ENCODE data around the gene SSBP2.

The SSBP2 gene

DNA sequence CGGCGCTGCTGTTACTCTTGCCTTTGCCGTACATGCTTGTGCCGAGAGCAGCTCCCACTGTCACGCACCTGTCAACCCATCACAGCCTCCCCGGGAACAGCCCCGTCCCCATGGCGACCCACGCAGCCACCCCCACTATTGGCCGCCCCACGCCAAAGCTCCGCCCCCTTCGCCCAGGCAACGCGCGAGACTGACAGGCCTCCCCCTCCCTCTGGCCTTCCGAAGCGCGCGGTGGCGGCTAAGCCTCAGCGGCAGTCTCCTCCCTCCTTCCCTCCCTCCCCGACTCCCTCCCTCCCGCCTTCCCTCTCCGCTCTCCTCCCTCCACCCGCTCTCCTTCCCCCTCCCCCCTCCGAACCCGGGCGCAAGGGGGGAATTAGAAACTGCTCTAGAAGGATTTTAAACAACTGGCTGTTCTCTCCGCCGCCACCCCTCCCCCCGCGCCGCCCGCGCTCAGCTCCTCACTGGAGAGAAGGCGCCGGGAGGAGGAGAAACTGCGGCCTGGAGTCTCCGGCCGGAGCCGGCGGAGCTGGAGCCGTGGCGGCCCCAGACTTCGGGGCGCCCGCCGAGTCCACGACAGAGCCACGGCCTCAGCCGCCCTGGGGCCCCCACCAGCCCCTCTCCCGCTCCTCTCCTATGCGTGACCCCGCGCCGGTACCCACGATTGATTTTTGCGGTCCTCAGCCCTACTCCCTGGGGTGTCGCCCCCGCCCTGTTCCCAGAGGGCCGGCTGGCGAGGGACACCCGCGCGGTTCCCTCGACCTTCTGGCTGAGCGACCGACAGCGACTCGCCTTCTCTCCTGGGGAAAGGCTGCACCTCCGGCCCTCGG, at the start of gene SSBP2:
Gene SSBP2, minus strand, starts transcription at position 89 of the 827 bp plus-strand sequence. Its CDS starts 55 bp downstream, at position 34.
- peak; percentile 90 to 94 for ATAC-seq

GRCh38 chr5:81795666-81796065, 44.8 kb upstream of the SSBP2 start:
- no peak for ATAC-seq

DNA sequence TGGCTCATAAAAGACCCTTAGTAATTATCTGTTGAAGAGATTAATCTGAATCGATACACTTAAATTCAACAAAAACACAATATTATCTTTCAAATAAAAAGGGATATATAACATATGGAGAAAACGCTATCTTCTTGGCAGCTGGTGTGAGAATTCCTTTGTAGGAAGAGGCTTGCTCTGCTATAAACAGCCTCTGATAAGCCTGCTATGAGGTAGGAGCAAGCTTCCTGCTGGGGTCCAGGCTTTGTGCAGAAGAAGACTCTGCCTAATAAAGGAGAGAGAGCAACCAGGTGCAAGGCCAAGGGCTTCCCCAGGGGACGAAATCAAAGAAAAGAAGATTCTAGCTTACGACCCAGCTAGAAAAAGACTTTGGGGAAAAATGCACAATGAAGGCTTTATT, 43.3 kb upstream of the SSBP2 start:
- no peak for ATAC-seq

DNA sequence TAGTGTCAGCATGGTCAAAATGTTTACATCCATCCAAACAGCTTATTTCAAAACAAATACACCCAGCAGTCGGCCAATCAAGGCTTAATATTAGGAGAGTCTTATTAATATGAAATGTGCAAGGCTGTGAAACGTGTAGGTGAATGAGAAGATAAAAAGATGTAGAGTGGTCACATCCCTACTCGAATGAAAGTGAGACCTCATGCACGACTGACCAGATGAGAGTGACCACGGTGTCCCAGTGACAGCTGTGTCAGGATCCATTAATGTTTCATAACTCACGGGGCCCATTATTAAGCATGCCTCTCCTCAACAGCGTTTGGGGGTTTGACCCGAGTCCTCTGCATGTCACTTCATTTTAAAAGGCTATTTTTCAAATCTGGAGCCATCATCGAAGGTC, 39.4 kb upstream of the SSBP2 start:
- ATAC-seq, result no peak

GRCh38 chr5:81789033-81789432, 38.1 kb upstream of the SSBP2 start:
- no peak for ATAC-seq

GRCh38 chr5:81788329-81788728, 37.4 kb upstream of the SSBP2 start:
- no peak for ATAC-seq

DNA sequence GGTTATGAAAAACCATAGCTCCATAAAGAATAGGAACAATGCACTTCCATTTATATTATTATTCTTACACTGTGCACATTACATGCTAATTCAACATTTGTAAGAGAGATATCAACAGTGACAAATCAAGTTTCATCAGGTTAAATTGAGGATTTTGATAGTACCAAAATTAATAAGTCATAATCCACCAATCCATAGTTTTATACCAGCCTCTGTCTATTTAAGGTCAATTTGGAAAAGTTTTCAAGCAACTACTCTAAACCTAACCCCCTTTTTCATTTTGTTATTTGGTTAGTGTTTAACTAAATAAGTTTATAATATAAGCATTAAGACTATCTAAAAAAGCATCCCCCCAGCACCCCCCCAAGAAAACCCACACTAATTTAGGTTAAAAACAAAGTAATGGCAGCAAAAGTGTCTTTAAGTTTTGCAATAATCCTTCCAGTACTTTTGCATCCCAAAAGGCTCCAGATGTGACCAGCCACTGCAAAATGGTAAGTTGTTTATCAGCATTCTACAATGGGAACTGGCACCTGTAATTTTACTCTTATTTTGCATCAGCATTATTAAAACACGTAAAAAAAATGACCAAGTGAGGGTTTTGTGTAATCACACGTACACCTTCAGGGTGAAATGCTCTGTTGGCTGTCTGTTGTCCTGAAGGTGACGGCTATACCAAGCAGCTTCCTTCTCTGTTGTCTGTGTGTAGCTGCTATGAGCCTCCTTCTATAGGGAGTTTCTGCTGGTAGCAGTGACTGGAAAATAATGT, 36.8 kb upstream of the SSBP2 start:
- no peak for ATAC-seq

GRCh38 chr5:81786991-81787390, 36.1 kb upstream of the SSBP2 start:
- ATAC-seq, result no peak

DNA sequence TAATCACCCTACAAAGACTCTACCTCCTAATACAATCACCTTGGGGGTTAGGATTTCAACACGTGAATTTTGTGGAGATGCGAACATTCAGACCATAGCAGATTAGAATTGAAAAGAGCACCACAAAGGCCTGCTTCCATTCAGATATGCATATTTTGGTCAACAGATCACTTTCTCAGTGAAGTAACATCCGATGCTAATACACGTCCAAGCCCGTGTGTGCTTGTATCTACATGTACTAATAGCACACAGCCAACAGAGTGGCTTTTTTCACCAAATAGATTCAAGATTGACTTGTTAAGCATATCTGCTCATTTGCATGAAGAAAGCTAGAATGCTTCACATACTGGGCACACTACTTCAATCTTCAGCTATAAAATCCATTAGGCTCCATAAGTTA, 35.6 kb upstream of the SSBP2 start:
- no peak for ATAC-seq

- ATAC-seq, result no peak
Measured at GRCh38 chr5:81785322-81785721, 34.4 kb upstream of the SSBP2 start.

DNA sequence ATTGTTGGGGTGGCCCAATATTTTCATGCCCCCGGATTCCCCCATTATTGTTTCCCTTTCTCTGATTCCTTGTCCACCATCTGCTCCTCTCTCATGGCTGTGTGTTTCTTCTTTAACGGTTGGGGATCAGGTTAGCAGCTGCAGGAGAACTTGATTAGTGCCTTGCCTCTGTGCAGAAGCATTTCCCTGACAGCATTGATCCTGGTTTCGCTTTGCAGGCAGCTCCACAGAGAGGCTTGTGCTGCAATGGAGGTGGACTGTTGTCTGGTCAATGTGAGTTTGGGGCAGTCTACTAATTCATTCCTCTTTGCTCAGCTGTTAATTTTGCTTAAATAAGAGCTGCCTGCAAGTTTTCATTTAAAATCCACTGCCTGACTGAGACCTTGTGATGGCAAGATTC, 32.5 kb upstream of the SSBP2 start:
- no peak for ATAC-seq

- ATAC-seq, result peak in 1 of 2 donors; percentile 15
Measured at GRCh38 chr5:81782811-81783210, 31.9 kb upstream of the SSBP2 start.

- ATAC-seq, result no peak
Measured at GRCh38 chr5:81779916-81780266, 29.0 kb upstream of the SSBP2 start.

GRCh38 chr5:81779125-81779915, 28.4 kb upstream of the SSBP2 start:
- ATAC-seq, result peak; percentile 62 to 81

DNA sequence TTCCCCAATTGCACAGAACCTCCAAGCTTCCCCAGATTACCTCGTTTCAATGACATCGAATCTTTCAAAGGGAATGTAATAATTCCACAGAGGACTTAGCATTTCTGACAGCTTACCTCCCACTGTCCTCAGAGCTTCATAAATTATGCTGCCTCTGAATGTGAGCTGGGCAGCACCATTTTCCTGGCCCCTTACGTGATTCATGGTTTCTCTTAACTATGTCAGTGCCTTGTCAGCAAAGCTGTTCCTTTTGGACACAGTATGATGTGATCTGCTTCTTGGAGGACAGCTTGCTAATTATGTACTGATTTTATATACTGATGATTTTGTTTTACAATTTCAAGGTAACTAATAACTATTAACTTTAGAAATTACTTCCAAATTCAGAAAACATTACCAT, 27.7 kb upstream of the SSBP2 start:
- peak; percentile 40 to 45 for ATAC-seq

GRCh38 chr5:81776258-81776657, 25.4 kb upstream of the SSBP2 start:
- ATAC-seq, result no peak

DNA sequence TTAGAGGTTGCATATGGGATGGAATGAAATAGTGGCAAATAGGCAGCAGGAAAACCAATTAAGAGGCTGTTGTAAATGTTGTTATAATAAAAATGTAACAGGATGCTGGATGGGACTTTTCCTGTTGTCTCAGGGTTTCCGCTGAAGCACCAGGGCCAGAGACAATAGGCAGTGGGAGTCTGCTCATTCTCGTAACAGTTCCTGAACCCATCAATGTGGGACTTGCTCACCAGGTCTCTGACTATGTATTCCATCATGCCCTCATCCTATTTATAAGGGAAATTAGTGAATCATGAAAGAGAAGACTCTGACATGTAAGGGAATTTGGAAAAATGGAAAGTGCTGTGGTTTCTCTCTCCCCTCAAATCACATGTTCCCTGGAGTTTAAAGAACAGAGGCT, 23.5 kb upstream of the SSBP2 start:
- ATAC-seq, result no peak

DNA sequence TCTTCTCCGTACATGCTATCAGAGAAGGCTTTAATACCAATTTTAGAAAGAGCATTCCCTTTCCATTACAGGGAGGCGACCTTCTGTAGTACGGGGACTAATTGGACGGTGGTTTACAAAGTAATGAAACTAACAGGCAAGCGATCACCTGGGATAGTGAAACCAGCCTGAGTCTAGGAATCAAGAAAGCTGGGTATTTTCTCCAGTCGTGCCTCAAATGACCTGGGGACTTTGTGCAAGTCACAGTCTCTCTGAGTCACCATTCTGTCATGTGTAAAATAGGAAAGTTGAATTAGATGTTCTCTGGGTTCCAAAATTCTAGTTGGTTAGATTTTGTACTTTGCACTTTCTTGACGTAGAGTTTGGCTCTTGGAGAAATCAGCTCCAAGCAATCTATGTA, 22.7 kb upstream of the SSBP2 start:
- no peak for ATAC-seq

GRCh38 chr5:81773161-81773560, 22.3 kb upstream of the SSBP2 start:
- no peak for ATAC-seq

DNA sequence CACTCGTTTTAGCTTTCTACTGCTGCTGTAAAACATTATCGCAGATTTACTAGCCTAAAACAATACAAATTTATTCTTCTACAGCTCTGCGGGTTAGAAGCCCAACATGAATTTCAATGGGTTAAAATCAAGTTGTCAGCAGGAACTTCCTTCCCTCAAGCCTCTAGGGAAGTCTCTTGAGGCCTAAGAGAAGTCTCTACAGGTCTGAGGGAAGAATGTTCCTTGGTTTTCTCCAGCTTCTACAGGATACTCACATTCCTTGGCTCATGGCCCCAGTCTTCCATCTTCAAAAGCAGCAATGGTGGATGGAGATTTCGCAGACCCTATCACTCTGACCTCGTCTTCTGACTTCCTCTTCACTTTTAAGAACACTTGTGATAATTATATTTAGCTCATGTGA, 21.6 kb upstream of the SSBP2 start:
- no peak for ATAC-seq

DNA sequence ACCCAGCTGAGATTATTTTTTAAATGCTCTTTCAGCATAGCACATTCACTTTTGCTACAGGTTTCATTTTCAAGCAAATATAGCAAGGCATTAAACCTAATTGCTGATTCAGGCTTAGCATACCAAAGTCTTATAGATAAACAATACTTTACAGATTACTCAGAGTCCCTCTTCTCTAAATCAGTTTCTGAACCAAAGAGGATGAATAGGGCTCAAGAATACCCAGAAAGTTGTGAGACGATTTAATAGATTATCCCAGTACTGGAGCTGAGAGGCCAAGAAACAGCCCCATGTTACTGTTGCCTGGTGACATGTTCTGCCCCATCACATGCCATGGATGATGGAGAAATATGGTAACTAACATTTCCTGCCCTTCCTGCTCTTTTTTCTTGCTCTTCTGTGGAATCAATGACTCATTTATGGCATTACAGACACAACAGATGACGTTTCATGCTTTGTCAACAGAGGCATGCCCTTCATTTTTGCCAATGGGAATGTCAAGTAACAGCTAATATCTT, 18.1 kb upstream of the SSBP2 start:
- ATAC-seq, result no peak

DNA sequence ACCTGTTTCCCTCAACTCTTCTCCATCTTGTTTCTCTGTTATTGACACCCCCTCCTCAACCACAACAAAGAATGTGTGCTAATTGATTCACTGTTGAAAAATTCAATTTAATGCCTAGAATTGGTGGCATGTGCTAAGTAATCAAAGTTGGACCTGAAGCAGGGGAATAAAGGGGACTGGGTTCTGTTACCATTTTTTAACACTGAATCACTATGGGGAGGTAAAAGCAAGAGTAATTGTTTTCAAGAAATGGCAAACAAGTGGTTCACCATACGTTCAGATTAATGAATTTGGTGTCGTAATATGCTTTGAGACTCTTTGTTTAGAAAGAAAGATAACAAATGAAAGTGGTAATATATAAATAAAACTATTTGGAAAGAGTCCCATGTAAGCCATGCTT, 17.0 kb upstream of the SSBP2 start:
- no peak for ATAC-seq

- ATAC-seq, result no peak
Measured at GRCh38 chr5:81767097-81767496, 16.2 kb upstream of the SSBP2 start.
